ENCODE results near the gene WDR91.

DNA sequence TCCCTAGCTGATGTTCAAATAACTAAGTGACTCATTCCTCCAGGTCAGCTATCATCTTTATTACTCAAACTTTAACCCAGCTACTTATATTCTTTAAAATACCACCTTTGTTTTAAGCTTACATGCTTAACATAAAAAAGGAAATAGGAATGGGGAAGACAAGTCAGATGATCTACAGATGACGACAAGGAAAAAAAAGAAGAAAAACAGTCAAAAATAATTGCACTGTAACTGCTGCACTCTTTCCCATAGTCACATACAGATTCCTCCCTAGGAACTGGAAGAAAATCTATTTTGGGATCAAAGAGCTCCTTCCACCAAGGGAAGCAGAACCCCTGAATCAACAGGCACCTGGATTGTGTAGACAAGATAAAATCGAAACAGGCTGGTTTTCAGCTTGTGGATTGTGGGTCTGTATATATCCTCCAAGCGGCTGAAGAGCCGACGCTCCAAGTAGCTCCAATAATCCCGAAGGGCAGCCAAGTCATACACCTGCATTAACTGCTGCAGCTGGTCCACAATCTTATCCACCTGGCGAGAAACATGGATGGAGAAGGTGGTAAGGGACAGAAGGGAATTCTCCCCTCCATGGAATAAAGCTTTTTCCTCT lies 2.0 kb downstream of the WDR91 start:
- TF ChIP-seq CTCF (conservative IDR thresholded peaks at IDR 0.05; ENCODE audit: low read length) (no peak), EZH2phosphoT487 (IDR thresholded peaks at IDR 0.05; ENCODE audit: borderline replicate concordance) (no peak)
